Putamen (tissue), 1 donor: ENCODE results near the gene CHSY1.

Source experiments
- DNase-seq: peaks from one replicate; pipeline ENCODE4 v3.0.0-alpha.2; 2016; ENCODE audit warnings: low spot score

Gene CHSY1

GRCh38 chr15:101187820-101188636 lies 63.8 kb downstream of the CHSY1 start:
- no peak for DNase-seq

- no peak for DNase-seq
Observed at GRCh38 chr15:101185770-101186169, 66.1 kb downstream of the CHSY1 start.

- DNase-seq, result no peak
Observed at GRCh38 chr15:101185336-101185735, 66.5 kb downstream of the CHSY1 start.

- no peak for DNase-seq
Observed at GRCh38 chr15:101184830-101185229, 67.0 kb downstream of the CHSY1 start.

- DNase-seq, result no peak
Observed at GRCh38 chr15:101183931-101184305, 67.9 kb downstream of the CHSY1 start.

- DNase-seq, result no peak
Observed at GRCh38 chr15:101183226-101183930, 68.5 kb downstream of the CHSY1 start.

GRCh38 chr15:101182215-101182614 lies 69.6 kb downstream of the CHSY1 start:
- no peak for DNase-seq

GRCh38 chr15:101181349-101181748 lies 70.5 kb downstream of the CHSY1 start:
- no peak for DNase-seq

GRCh38 chr15:101180620-101181307 lies 71.1 kb downstream of the CHSY1 start:
- no peak for DNase-seq

- no peak for DNase-seq
Observed at GRCh38 chr15:101179341-101180153, 72.3 kb downstream of the CHSY1 start.

GRCh38 chr15:101178931-101179330 lies 72.9 kb downstream of the CHSY1 start:
- DNase-seq, result no peak

GRCh38 chr15:101178479-101178878 lies 73.4 kb downstream of the CHSY1 start:
- no peak for DNase-seq

- DNase-seq, result no peak
Observed at GRCh38 chr15:101177866-101178265, 74.0 kb downstream of the CHSY1 start.

- no peak for DNase-seq
Observed at GRCh38 chr15:101176625-101177024, 75.2 kb downstream of the CHSY1 start.

- DNase-seq, result no peak
Observed at GRCh38 chr15:101175401-101175800, 76.4 kb downstream of the CHSY1 start.

GRCh38 chr15:101174152-101174920 lies 77.5 kb downstream of the CHSY1 start:
- no peak for DNase-seq

- DNase-seq, result no peak
Observed at GRCh38 chr15:101173233-101174119, 78.4 kb downstream of the CHSY1 start.

- DNase-seq, result no peak
Observed at GRCh38 chr15:101172501-101173071, 79.3 kb downstream of the CHSY1 start.

- no peak for DNase-seq
Observed at GRCh38 chr15:101171954-101172353, 79.9 kb downstream of the CHSY1 start.
